H1 (cell line): ENCODE measurements around the gene PDIA5. TPM values are rescaled to one million over a fixed set of nuclear protein-coding genes. Genes with fewer than 3 reads are reported as not detected.

Source experiments
- CTCF ChIA-PET: fragments of 300-600 bp; sonication (Branson Sonifier 250); formaldehyde crosslinking; loops from one replicate; lab custom pipeline; 2021; ENCODE audit not compliant: partially characterized antibody; lab: Charles Lee
- POLR2A ChIA-PET: fragments of 300-600 bp; sonication (Branson Sonifier 250); formaldehyde crosslinking; loops from one replicate; lab custom pipeline; 2021; ENCODE audit warnings: inconsistent platforms; ENCODE audit not compliant: partially characterized antibody; lab: Charles Lee
- DNase-seq, 2 experiments: peaks; one replicate each; pipeline versions ENCODE4 v3.0.0 to v3.0.0-alpha.2; 2010 to 2022; ENCODE audit warnings: low spot score in 2 of 2, low read depth in 1 of 2, mixed read lengths in 1 of 2
- FAIRE-seq: peaks from 2 replicates; lab custom pipeline; 2011; peaks lifted over from hg19 to GRCh38; lab: Jason Lieb, UNC
- H2AFZ ChIP-seq: 2 replicates; pipeline ENCODE4 v1.8.1; 2012; ENCODE audit warnings: low read length, inconsistent platforms
- H2AK5ac ChIP-seq: 2 replicates; pipeline ENCODE4 v1.6.1; 2013; ENCODE audit warnings: low read depth, low read length
- H2BK120ac ChIP-seq: replicated peaks from 2 replicates; pipeline ENCODE3; 2013; ENCODE audit warnings: low read depth, low read length, inconsistent platforms
- H2BK12ac ChIP-seq: 2 replicates; pipeline ENCODE4 v1.6.1; 2013; ENCODE audit warnings: low read depth, low read length
- H2BK15ac ChIP-seq: 2 replicates; pipeline ENCODE4 v1.6.1; 2013; ENCODE audit warnings: low read length
- H2BK20ac ChIP-seq: 2 replicates; pipeline ENCODE4 v1.6.1; 2013; ENCODE audit warnings: low read length
- H2BK5ac ChIP-seq: 2 replicates; pipeline ENCODE4 v1.6.1; 2013; ENCODE audit warnings: low read depth, low read length
- H3K14ac ChIP-seq: 2 replicates; pipeline ENCODE4 v1.6.1; 2013; ENCODE audit warnings: inconsistent platforms; ENCODE audit not compliant: insufficient read length
- H3K18ac ChIP-seq: 2 replicates; pipeline ENCODE4 v1.6.1; 2013; ENCODE audit warnings: low read length; ENCODE audit errors: extremely low read depth
- H3K23ac ChIP-seq: 2 replicates; pipeline ENCODE4 v1.6.1; 2013; ENCODE audit warnings: inconsistent platforms; ENCODE audit not compliant: insufficient read length
- H3K23me2 ChIP-seq: 2 replicates; pipeline ENCODE4 v1.6.1; 2013; ENCODE audit warnings: low read depth, low read length
- H3K27ac ChIP-seq: 2 replicates; pipeline ENCODE4 v1.6.1; 2011; ENCODE audit warnings: low read depth, low read length, inconsistent platforms
- H3K27me3 ChIP-seq, 4 experiments: replicated peaks in 1 of 4; 1 replicate in 1 of 4; 2 replicates in 3 of 4; pipeline versions ENCODE4 v1.6.1 to v1.8.1; 2011 to 2013; ENCODE audit warnings: low read length in 3 of 4, mild to moderate bottlenecking in 3 of 4, inconsistent platforms in 2 of 4, mixed read lengths in 2 of 4, moderate library complexity in 1 of 4; ENCODE audit not compliant: control insufficient read depth in 3 of 4, insufficient read depth in 3 of 4; ENCODE audit errors: extremely low read depth in 1 of 4
- H3K36me3 ChIP-seq, 4 experiments: 2 replicates each; pipeline versions ENCODE4 v1.6.1 to v1.8.1; 2011 to 2013; ENCODE audit warnings: mild to moderate bottlenecking in 4 of 4, low read length in 3 of 4, moderate library complexity in 2 of 4, control low read depth in 1 of 4, inconsistent platforms in 1 of 4; ENCODE audit not compliant: insufficient read depth in 4 of 4, control insufficient read depth in 2 of 4
- H3K4ac ChIP-seq: replicated peaks from 2 replicates; pipeline ENCODE3; 2013; ENCODE audit warnings: low read length, low read depth, mixed read lengths, inconsistent platforms; ENCODE audit not compliant: insufficient read length
- H3K4me1 ChIP-seq, 4 experiments: replicated peaks in 1 of 4; 1 replicate in 1 of 4; 2 replicates in 3 of 4; pipeline versions ENCODE4 v1.6.1 to v1.8.1; 2011 to 2013; ENCODE audit warnings: low read length in 3 of 4, inconsistent platforms in 2 of 4, mixed read lengths in 1 of 4; ENCODE audit not compliant: insufficient read depth in 4 of 4, control insufficient read depth in 3 of 4
- H3K4me2 ChIP-seq, 2 experiments: 2 replicates each; pipeline versions ENCODE4 v1.6.1 to v1.8.1; 2011 to 2013; ENCODE audit warnings: low read depth in 2 of 2, low read length in 2 of 2, control low read depth in 1 of 2, inconsistent platforms in 1 of 2, mild to moderate bottlenecking in 1 of 2; ENCODE audit not compliant: insufficient read depth in 1 of 2
- H3K4me3 ChIP-seq, 4 experiments: fragments of 200-600, 300-600 bp in 1 of 4; sonication (generic), shearing (Covaris generic), sonication (Bioruptor Twin) in 1 of 4; 2 replicates each; pipeline versions ENCODE4 v1.5.1 to v1.8.1; 2011 to 2016; ENCODE audit warnings: low read length in 4 of 4, low read depth in 3 of 4, control low read depth in 2 of 4, inconsistent platforms in 2 of 4, mild to moderate bottlenecking in 2 of 4, mixed read lengths in 1 of 4, moderate library complexity in 1 of 4; ENCODE audit not compliant: insufficient read depth in 2 of 4; ENCODE audit errors: extremely low read depth in 1 of 4
- H3K56ac ChIP-seq: replicated peaks from 2 replicates; pipeline ENCODE3; 2013; ENCODE audit warnings: low read depth, mild to moderate bottlenecking, mixed read lengths, low read length, inconsistent platforms; ENCODE audit not compliant: insufficient read length
- H3K79me1 ChIP-seq: 2 replicates; pipeline ENCODE4 v1.6.1; 2013; ENCODE audit warnings: low read depth, low read length, control low read depth
- H3K79me2 ChIP-seq, 2 experiments: 2 replicates each; pipeline versions ENCODE4 v1.6.1 to v1.8.1; 2012 to 2013; ENCODE audit warnings: low read length in 2 of 2, mild to moderate bottlenecking in 2 of 2, inconsistent platforms in 1 of 2; ENCODE audit not compliant: insufficient read depth in 2 of 2, control insufficient read depth in 1 of 2
- H3K9ac ChIP-seq, 4 experiments: replicated peaks in 1 of 4; 1 replicate in 1 of 4; 2 replicates in 3 of 4; pipeline versions ENCODE4 v1.6.1 to v1.8.1; 2011 to 2013; ENCODE audit warnings: low read depth in 3 of 4, low read length in 3 of 4, control low read depth in 2 of 4, mild to moderate bottlenecking in 2 of 4, moderate library complexity in 2 of 4, inconsistent platforms in 1 of 4; ENCODE audit errors: extremely low read depth in 1 of 4
- H3K9me3 ChIP-seq, 2 experiments: 2 replicates each; pipeline versions ENCODE4 v1.6.1 to v1.8.1; 2012 to 2013; ENCODE audit warnings: mild to moderate bottlenecking in 2 of 2, moderate library complexity in 2 of 2, control low read depth in 1 of 2, inconsistent platforms in 1 of 2, low read depth in 1 of 2, low read length in 1 of 2, mixed read lengths in 1 of 2; ENCODE audit not compliant: insufficient read depth in 2 of 2
- H4K20me1 ChIP-seq, 2 experiments: replicated peaks in 1 of 2; 2 replicates each; pipeline versions ENCODE3 to v1.8.1; 2011 to 2013; ENCODE audit warnings: inconsistent platforms in 2 of 2, low read length in 2 of 2, mild to moderate bottlenecking in 1 of 2; ENCODE audit not compliant: insufficient read depth in 2 of 2, control insufficient read depth in 1 of 2
- H4K5ac ChIP-seq: 2 replicates; pipeline ENCODE4 v1.6.1; 2013; ENCODE audit warnings: low read length, low read depth, mixed read lengths, inconsistent platforms; ENCODE audit not compliant: insufficient read length
- H4K8ac ChIP-seq: 2 replicates; pipeline ENCODE4 v1.8.0; 2013; ENCODE audit warnings: mild to moderate bottlenecking, moderate library complexity, low read length, inconsistent platforms; ENCODE audit not compliant: insufficient read depth; ENCODE audit errors: extremely low read depth
- H4K91ac ChIP-seq: replicated peaks from 2 replicates; pipeline ENCODE3; 2013; ENCODE audit warnings: low read length, mixed read lengths, inconsistent platforms; ENCODE audit not compliant: insufficient read length
- BACH1 ChIP-seq: IDR thresholded peaks from 2 replicates; pipeline ENCODE4 v1.6.1; 2012; ENCODE audit warnings: low read length, improper control_type of control experiment
- CHD2 ChIP-seq: IDR thresholded peaks from 2 replicates; pipeline ENCODE4 v1.6.1; 2012; ENCODE audit warnings: low read length, improper control_type of control experiment
- CREB1 ChIP-seq: IDR thresholded peaks from 2 replicates; pipeline ENCODE4 v1.6.1; 2012; ENCODE audit warnings: inconsistent platforms
- E2F6 ChIP-seq: IDR thresholded peaks from 2 replicates; pipeline ENCODE4 v1.6.1; 2012; ENCODE audit warnings: inconsistent platforms
- EGR1 ChIP-seq: IDR thresholded peaks from 2 replicates; pipeline ENCODE4 v1.6.1; 2011; ENCODE audit warnings: low read depth, low read length, borderline replicate concordance
- FOSL1 ChIP-seq: IDR thresholded peaks from 2 replicates; pipeline ENCODE4 v1.6.1; 2011; ENCODE audit warnings: mild to moderate bottlenecking, low read depth, low read length, moderate library complexity; ENCODE audit not compliant: insufficient read depth
- JUND ChIP-seq: IDR thresholded peaks from 2 replicates; pipeline ENCODE4 v1.6.1; 2011; ENCODE audit warnings: mild to moderate bottlenecking, improper control_type of control experiment, low read length
- NRF1 ChIP-seq: IDR thresholded peaks from 2 replicates; pipeline ENCODE4 v1.6.1; 2011; ENCODE audit warnings: mild to moderate bottlenecking, low read depth, low read length, improper control_type of control experiment
- POLR2A ChIP-seq, 2 experiments: IDR thresholded peaks; 1 replicate in 1 of 2; 2 replicates in 1 of 2; pipeline ENCODE4 v1.6.1; 2011; ENCODE audit warnings: low read depth in 2 of 2, low read length in 2 of 2, mild to moderate bottlenecking in 2 of 2; ENCODE audit errors: control extremely low read depth in 1 of 2
- POU5F1 ChIP-seq: IDR thresholded peaks from 2 replicates; pipeline ENCODE4 v1.6.1; 2011; ENCODE audit warnings: low read depth, mild to moderate bottlenecking, low read length, moderate library complexity
- RFX5 ChIP-seq: IDR thresholded peaks from 2 replicates; pipeline ENCODE4 v1.6.1; 2011; ENCODE audit warnings: low read depth, low read length, improper control_type of control experiment, borderline replicate concordance
- SP1 ChIP-seq: IDR thresholded peaks from 2 replicates; pipeline ENCODE4 v1.6.1; 2011; ENCODE audit warnings: low read depth, low read length
- SP2 ChIP-seq: IDR thresholded peaks from 2 replicates; pipeline ENCODE4 v1.6.1; 2012; ENCODE audit warnings: mild to moderate bottlenecking, low read length, inconsistent platforms
- TAF1 ChIP-seq: IDR thresholded peaks from 2 replicates; pipeline ENCODE4 v1.6.1; 2011; ENCODE audit warnings: mild to moderate bottlenecking, low read depth, low read length
- USF2 ChIP-seq: IDR thresholded peaks from 2 replicates; pipeline ENCODE4 v1.6.1; 2011; ENCODE audit warnings: low read length, improper control_type of control experiment
- YY1 ChIP-seq: IDR thresholded peaks from 2 replicates; pipeline ENCODE4 v1.6.1; 2011; ENCODE audit warnings: low read depth, mild to moderate bottlenecking, low read length
- polyA plus RNA-seq, 7 experiments: library from polyadenylated mRNA; depleted of rRNA in 3 of 7; stranded (reverse) in 5 of 7; unstranded in 2 of 7; fragments of >200 nt in 5 of 7; fragments of 200-250 nt in 2 of 7; gene quantifications; 1 replicate in 5 of 7; 2 replicates in 1 of 7; 4 replicates in 1 of 7; pipeline versions ENCODE4 v1.2.1 to v1.2.3, GENCODE V29; 2011 to 2013; ENCODE audit warnings: missing spikeins in 2 of 7, mixed read lengths in 2 of 7
- total RNA-seq: library from RNA; stranded (reverse); fragmentation: NEBNext Ultra II Directional; extraction: Animal tissue kit (Norgen Biotek cat#: 25700); gene quantifications from 2 replicates; pipeline ENCODE4 v1.2.1, GENCODE V29; 2021

PDIA5 gene
- total and polyA plus RNA-seq, 2 of the 8 experiments (the other 6 are each of a cell fraction or from before 2014, with no cell fraction given) = 18.2 to 32.8 TPM

- Histone ChIP-seq H4K5ac (no peak overlapping the region), H3K4me1 (no peaks in the 10 kb centered on the region), H2BK12ac (no peak overlapping the region), H3K9me3 (no peaks in the 10 kb centered on the region), H4K20me1 (no peaks in the 10 kb centered on the region), H3K27ac (no peak overlapping the region), H2BK15ac (no peak overlapping the region), H2AFZ (no peak overlapping the region), H2BK5ac (no peak overlapping the region), H3K4me2 (no peak overlapping the region), H3K4me3 (no peak overlapping the region), H3K18ac (no peak overlapping the region), H3K56ac (no peak overlapping the region), H3K79me2 (no peaks in the 10 kb centered on the region), H3K23ac (no peak overlapping the region), H4K8ac (no peak overlapping the region), H2AK5ac (no peak overlapping the region), H3K79me1 (no peaks in the 10 kb centered on the region), H3K9ac (no peak overlapping the region), H4K91ac (no peak overlapping the region), H2BK20ac (no peak overlapping the region), H3K23me2 (no peaks in the 10 kb centered on the region), H2BK120ac (no peak overlapping the region), H3K14ac (no peak overlapping the region), H3K4ac (no peak overlapping the region), H3K36me3 (no peaks in the 10 kb centered on the region), H3K27me3 (0 out of 7 replicates have a peak, but pooled peaks cover 0 to 2% (median 0%) of the 10 kb centered on the region in 4 experiments)
- ChIA-PET POLR2A (no interaction called here), CTCF (interaction anchor here (0.8 to 2.0 kb wide), 2 partner anchors 9 to 10 kb away, joined by 4 to 7 read pairs; no protein-coding TSS in a partner anchor)
- FAIRE-seq (no peak), DNase-seq (no peak)
- TF ChIP-seq EGR1 = no peak
- no peak for TF ChIP-seq TAF1
- no peak for TF ChIP-seq JUND
- TF ChIP-seq BACH1 = no peak
- TF ChIP-seq CHD2 = no peak
- TF ChIP-seq E2F6 = no peak
- no peak for TF ChIP-seq CREB1
- no peak for TF ChIP-seq NRF1
- TF ChIP-seq SP1 = no peak
- no peak for TF ChIP-seq POLR2A (IDR thresholded peaks at IDR 0.05; ENCODE audit: control extremely low read depth in 1 of 2, low read depth in 2 of 2, low read length in 2 of 2)
- no peak for TF ChIP-seq YY1
- TF ChIP-seq RFX5 = no peak
- no peak for TF ChIP-seq USF2
- no peak for TF ChIP-seq POU5F1
- no peak for TF ChIP-seq FOSL1
- no peak for TF ChIP-seq SP2
Observed at GRCh38 chr3:123038751-123039150, 28.1 kb upstream of the PDIA5 start.
